Measurements from ENCODE around the gene SYMPK. TPM values are rescaled to one million over a fixed set of nuclear protein-coding genes. Genes with fewer than 3 reads are reported as not detected.
A peak's percentile ranks its signal among the peaks of the same experiment; 100 is the strongest.

The SYMPK gene
- total RNA-seq, 1 donor from 2014 or later = 70.6 TPM

GRCh38 chr19:45816236-45817009, 46.5 kb downstream of the SYMPK start:
- Histone ChIP-seq H3K4me1 (peaks cover 3% of the 10 kb centered on the region), H3K4me3 (no peak overlapping the region), H3K36me3 (peaks cover 19% of the 10 kb centered on the region), H3K27me3 (no peaks in the 10 kb centered on the region), H3K27ac (no peak overlapping the region), H3K9me3 (no peaks in the 10 kb centered on the region)
- intact Hi-C loops (cut with DNase I) = no loop called here
- no peak for DNase-seq
- no peak for ATAC-seq
- TF ChIP-seq, protein P1, sequence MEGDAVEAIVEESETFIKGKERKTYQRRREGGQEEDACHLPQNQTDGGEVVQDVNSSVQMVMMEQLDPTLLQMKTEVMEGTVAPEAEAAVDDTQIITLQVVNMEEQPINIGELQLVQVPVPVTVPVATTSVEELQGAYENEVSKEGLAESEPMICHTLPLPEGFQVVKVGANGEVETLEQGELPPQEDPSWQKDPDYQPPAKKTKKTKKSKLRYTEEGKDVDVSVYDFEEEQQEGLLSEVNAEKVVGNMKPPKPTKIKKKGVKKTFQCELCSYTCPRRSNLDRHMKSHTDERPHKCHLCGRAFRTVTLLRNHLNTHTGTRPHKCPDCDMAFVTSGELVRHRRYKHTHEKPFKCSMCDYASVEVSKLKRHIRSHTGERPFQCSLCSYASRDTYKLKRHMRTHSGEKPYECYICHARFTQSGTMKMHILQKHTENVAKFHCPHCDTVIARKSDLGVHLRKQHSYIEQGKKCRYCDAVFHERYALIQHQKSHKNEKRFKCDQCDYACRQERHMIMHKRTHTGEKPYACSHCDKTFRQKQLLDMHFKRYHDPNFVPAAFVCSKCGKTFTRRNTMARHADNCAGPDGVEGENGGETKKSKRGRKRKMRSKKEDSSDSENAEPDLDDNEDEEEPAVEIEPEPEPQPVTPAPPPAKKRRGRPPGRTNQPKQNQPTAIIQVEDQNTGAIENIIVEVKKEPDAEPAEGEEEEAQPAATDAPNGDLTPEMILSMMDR (IDR thresholded peaks at IDR 0.05) = no peak

DNA sequence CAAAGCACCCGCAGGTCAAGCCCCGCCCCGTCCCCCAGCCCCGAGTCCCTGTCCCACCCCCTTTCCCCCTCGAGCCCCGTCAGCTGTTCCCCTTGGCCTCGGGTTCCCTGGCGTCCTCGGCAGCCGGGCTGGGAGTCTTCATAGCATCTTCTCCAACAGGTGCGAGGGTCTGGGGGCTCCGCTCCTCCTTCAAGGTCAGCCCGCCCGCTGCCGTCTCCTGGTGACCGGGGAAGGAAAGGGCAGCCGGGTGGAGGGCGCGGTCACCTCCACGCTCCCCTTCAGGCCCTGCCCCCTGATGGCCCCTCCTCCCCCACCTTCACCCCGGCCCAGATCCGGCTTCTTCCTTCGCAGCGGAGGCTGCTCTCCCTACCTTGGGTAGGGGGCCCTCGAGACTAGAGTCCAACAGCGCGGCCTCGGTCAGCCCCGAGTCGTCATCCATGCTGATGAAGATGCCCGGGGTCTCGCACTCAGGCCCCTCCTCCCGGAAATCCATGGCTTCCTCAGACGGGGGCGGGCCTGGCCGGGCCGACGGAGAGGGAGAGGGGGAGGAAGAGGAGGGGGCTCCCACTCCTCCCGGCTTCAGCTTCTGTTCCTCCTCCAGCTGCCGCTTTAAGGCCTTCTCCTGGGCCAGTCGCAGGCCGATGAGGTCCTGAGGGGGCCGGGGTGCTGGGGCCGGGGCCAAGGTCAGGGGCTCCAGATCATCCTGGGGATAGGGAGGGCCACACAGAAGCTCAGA, 47.3 kb downstream of the SYMPK start:
- peak overlapping the region; percentile 25 for H3K4me3 ChIP-seq
- no peak overlapping the region for H3K27ac ChIP-seq
- no peak for ATAC-seq

DNA sequence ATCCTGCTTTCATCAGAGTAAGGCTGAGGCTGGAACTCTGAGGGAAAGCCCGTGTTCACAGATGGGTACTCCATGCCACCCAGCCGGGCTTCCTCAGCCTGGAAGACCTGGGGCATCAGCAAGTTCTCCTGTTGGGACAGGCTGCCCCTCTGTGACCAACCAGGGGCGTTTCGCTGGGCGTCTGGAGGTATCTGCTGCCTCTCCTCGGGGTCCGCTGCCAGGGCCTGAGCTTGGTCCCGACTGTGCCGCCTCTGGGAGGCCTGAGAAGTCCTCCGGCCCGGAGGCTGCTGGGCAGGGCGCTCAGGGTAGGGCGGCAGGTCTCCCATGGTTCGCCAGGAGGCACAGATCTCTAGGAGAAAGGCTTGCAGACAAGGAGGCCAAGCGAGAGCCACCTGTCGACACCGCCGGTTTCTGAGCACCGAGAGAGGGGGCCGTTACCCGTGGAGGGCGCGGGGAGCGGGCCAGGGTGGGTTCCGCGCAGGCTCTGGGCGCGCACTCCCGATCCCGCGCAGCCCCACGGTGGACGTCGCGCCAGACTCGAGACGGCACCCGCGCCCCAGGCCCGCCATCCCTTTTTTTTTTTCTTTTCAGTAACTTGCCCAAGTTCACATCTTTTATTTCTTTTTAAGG, 48.0 kb downstream of the SYMPK start, which contains the start of gene RSPH6A:
RSPH6A (minus strand) TSS at position 458 of the 630 bp plus-strand sequence; CDS start at position 326, 132 bp downstream.
- TF ChIP-seq, protein P1 (IDR thresholded peaks at IDR 0.05) = no peak
- DNase-seq (no peak), ATAC-seq (no peak)
- H3K9me3 ChIP-seq = no peaks in the 10 kb centered on the region
- H3K36me3 ChIP-seq = peaks cover 8% of the 10 kb centered on the region
- H3K27me3 ChIP-seq = no peaks in the 10 kb centered on the region
- peak within 1 kb of the TSS; percentile 25 for H3K4me3 ChIP-seq
- H3K4me1 ChIP-seq = peaks cover 3% of the 10 kb centered on the region
- intact Hi-C loops (cut with DNase I) = no loop called here
- no peak within 1 kb of the TSS for H3K27ac ChIP-seq

More for the DNA sequence above, 47.3 kb downstream of the SYMPK start:
- Histone ChIP-seq H3K4me1 (peaks cover 3% of the 10 kb centered on the region), H3K27me3 (no peaks in the 10 kb centered on the region), H3K9me3 (no peaks in the 10 kb centered on the region), H3K36me3 (peaks cover 15% of the 10 kb centered on the region)
- intact Hi-C loops (cut with DNase I) = no loop called here
- TF ChIP-seq, protein P1 (IDR thresholded peaks at IDR 0.05) = no peak
- no peak for DNase-seq

DNA sequence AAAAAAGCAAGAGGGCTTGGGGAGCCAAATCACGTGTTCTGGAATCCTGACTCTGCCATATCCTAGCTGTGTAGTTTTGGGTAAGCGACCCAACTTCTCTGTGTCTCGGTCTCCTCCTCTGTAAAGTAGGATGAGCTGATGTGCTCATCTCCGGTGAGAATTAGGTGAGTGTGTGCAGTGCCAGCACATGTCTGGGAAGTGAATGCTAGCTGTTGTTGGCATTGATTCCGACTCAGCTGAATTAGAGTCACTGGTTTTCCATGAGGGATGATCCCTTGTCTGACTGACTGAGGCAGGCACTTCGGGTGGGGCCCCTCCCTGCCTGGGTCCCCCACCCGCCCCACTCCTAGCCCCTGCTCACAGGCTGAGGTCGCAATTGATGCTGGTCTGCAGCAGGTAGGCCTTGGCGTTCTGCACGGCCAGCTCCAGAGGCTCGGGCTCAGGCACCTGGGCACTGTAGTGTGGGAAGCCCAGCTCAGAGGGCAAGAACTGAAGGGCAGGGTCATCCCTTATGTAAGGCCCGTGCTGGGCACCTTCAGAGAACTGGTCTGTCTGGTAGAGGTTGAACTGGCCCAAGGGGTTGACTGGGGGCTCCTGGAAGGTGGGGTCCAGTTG, 48.7 kb downstream of the SYMPK start:
- TF ChIP-seq, protein P1 (IDR thresholded peaks at IDR 0.05) = no peak
- Histone ChIP-seq H3K27ac (no peak overlapping the region), H3K4me1 (peaks cover 3% of the 10 kb centered on the region), H3K36me3 (peaks cover 1% of the 10 kb centered on the region), H3K27me3 (no peaks in the 10 kb centered on the region), H3K4me3 (no peak overlapping the region), H3K9me3 (no peaks in the 10 kb centered on the region)
- intact Hi-C loops (cut with DNase I) = no loop called here
- no peak for ATAC-seq
- no peak for DNase-seq

DNA sequence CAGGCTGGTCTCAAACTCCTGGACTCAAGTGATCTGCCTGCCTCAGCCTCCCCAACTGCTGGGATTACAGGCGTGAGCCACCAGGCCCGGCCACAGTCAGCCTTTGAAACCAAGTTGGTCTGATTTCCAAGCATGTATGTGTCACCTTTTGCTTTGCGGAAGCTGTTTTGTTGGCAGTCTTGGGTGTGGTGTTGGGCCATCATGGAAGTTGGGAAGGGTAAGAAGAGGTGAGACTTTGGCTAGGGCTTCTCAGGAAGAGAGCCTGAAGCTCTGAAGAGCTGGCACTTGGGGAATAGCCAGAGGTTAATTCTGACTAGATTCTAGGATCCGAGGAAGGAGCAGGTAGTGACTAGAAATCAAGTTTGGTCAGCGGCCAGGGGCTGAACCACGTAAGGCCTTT, 50.6 kb downstream of the SYMPK start:
- intact Hi-C loops (cut with DNase I) = no loop called here
- Histone ChIP-seq H3K4me3 (no peak overlapping the region), H3K27me3 (no peaks in the 10 kb centered on the region), H3K4me1 (peaks cover 3% of the 10 kb centered on the region), H3K27ac (no peak overlapping the region), H3K9me3 (no peaks in the 10 kb centered on the region), H3K36me3 (no peaks in the 10 kb centered on the region)
- no peak for DNase-seq
- TF ChIP-seq, protein P1 (IDR thresholded peaks at IDR 0.05) = no peak
- no peak for ATAC-seq

All from upper lobe of right lung (tissue), 1 donor.